Upper lobe of left lung (tissue), 4 donors: ENCODE results near the gene RASSF4.

Source experiments
- POLR2AphosphoS5 ChIP-seq, 2 donors: sonication (generic); formaldehyde crosslinking; IDR thresholded peaks; one replicate each; pipeline ENCODE4 v1.5.1; 2017; ENCODE audit warnings: antibody characterized with exemption in 2 of 2
- TF ChIP-seq, protein P1 (sequence below), 6 experiments: fragments of 450-650 bp in 4 of 6; fragments of 200-600 bp in 2 of 6; sonication (generic) in 2 of 6; IDR thresholded peaks; one replicate each; pipeline ENCODE4 v1.5.1; 2016 to 2019; ENCODE audit warnings: antibody characterized with exemption in 6 of 6

DNA sequence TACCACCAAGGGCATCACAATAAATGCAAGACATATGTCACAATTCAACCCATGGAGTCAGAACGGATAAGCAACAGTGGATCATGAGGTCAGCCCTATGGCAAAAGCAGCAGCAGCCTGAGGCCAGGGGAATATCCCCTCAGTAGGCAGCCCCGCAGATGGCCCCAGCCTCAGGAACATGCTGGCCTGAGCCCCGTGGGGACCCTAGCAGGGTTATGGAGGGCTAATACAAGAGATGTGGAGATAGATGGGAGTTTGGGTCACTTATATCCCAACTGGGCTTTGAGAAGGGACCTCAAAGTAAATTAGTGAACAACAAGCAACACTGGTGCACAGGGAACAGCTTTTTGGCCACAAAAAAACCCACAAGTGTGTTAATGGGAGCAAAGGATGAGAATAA lies 39.4 kb upstream of the RASSF4 start:
- TF ChIP-seq, protein P1, sequence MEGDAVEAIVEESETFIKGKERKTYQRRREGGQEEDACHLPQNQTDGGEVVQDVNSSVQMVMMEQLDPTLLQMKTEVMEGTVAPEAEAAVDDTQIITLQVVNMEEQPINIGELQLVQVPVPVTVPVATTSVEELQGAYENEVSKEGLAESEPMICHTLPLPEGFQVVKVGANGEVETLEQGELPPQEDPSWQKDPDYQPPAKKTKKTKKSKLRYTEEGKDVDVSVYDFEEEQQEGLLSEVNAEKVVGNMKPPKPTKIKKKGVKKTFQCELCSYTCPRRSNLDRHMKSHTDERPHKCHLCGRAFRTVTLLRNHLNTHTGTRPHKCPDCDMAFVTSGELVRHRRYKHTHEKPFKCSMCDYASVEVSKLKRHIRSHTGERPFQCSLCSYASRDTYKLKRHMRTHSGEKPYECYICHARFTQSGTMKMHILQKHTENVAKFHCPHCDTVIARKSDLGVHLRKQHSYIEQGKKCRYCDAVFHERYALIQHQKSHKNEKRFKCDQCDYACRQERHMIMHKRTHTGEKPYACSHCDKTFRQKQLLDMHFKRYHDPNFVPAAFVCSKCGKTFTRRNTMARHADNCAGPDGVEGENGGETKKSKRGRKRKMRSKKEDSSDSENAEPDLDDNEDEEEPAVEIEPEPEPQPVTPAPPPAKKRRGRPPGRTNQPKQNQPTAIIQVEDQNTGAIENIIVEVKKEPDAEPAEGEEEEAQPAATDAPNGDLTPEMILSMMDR (IDR thresholded peaks at IDR 0.05): no peak
- no peak for TF ChIP-seq POLR2AphosphoS5 (IDR thresholded peaks at IDR 0.05)
